Renal cortex interstitium (tissue), 11 donors: Measurements from ENCODE around the gene MCF2L. TPM values are rescaled to one million over a fixed set of nuclear protein-coding genes. Genes with fewer than 3 reads are reported as not detected.
"Not testable (repeated sequence)": the region's sequence is repeated elsewhere in the genome, so short reads cannot be mapped to it uniquely, and the experiment has no call there.

ENCODE experiments used
- DNase-seq, 11 donors: peaks; one replicate each; pipeline ENCODE4 v3.0.0-alpha.2; 2013; ENCODE audit warnings: low read depth in 9 of 11, low spot score in 4 of 11; ENCODE audit errors: extremely low read depth in 1 of 11
- polyA plus RNA-seq, 3 donors: library from polyadenylated mRNA; unstranded; fragments of 120-200 nt; gene quantifications; one replicate each; pipeline ENCODE4 v1.2.1, GENCODE V29; 2013; ENCODE audit not compliant: insufficient read length in 3 of 3

MCF2L gene
- polyA plus RNA-seq, 3 donors: 29.5 to 46.9 (median 34.9) TPM

DNA sequence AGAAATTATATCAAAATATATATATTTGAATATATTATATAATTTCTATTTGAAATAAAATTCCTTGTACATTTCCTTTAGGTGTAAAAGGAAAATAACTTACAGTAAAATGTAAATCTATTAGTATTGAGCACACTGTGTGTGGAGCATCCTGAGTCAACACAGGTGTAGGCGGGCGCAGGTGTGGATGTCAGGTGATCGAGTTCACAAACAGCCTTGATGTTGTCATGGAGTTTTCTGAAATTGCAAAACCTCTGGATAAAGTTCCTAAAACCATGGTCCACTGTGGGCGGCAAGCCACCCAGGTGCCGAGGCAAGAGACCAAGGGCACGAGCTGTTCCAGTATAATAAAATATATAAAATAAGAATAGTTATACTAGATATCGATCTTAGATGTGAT, 27.7 kb upstream of the MCF2L start:
- no peak for DNase-seq

DNA sequence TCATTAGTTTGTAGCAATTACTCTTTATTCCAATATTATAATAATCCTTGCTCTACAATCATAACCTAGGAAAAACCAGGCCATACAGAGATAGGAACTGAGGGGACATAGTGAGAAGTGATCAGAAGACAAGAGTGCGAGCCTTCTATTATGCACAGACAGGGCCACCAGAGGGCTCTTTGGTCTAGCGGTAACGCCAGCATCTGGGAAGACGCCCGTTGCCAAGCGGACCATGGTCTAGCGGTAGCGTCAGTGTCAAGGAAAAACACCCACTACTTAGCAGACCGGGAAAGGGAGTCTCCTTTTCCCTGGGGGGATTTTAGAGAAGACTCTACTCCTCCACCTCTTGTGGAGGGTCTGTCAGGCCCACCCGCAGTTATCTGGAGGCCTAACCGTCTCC, 27.2 kb upstream of the MCF2L start:
- DNase-seq: not testable (repeated sequence)

DNA sequence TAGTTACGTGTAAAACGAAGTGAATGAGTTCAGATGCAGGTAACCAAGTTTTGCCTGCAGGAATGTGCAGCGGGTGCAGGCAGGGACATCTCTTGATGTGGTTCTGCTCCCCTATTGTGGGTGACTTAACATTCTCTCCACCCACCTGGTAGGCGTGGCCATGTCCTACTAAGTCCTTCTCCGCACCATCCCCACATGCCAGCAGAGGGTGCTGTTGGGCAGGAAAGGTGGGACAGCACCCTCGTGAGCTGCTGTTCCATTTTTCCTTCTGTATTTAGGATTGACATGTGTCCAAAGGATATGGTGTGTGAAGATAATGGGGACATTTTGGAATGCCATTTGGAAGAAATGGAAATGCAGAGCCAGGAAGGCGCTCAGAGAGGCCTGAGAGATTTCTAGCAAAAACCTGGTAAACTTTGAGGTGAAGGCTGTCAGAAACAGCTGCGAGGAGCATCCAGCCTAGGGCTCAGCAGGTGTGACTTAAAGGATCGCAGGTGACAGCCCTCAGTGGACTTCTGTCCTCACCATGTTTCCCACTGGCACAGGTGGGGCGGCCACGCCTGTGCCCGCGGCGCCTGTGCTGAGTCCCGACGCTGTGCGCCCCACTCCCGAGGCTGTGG, 26.2 kb upstream of the MCF2L start:
- peak; percentile 87 to 98 (median 95) for DNase-seq

DNA sequence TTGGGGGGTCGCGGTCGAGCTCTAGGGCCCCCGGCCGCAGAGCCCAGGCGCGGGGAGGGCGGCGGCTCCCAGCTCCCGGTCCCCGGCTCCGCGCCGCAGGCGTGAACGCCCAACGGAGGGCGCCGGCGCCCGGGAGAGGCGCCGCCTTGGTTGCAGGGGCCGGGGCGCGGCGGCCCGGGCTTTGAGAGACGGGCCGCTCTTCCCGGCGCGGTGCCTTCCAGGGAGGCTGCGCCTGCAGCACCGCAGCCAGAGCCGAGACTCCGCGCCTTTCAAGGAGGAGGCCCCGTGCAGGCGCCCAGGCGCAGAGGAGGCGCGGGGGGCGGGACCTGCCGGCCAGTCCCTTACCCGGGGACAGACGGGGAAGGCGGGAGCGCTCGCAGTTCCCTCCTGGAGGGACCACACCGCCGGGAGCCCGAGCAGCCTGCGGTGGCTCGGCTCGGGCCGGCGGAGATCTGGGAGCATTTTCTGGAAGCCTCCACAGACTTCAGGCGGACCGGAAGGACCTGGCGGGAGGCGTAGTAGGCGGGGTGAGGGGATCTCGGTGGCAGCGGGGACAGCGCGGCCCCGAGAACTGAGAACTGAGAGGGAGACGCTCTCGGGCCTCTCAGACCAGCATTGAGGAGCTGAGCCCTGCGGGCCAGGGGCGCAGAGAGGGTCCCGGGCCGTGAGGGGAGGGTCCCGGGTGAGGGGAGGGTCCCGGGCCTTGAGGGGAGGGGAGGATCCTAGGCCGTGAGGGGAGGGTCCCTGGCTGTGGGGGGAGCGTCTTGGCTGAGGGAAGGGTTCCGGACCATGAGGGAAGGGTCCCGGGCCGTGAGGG, 25.5 kb upstream of the MCF2L start:
- peak in 2 of 11 donors; percentile 39 to 47 for DNase-seq

DNA sequence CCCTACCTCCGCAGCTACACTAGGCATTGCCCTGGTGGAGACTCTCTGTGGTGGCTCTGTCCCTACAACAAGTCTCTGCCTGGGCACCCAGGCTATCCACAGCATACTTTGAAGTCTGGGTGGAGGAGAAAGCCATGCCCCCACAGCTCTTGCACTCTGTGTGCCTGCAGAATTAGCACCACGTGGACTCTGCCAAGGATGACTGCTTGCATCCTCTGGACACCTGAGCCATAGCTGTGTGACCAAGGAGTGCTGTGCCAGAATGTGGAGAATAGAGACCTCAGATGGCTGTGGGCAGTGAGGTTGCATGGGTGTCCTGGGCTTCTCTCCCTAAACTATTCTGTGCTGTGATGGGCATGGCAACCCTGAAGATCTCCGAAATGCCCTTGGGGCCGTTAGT, 21.2 kb upstream of the MCF2L start:
- DNase-seq: no peak

DNA sequence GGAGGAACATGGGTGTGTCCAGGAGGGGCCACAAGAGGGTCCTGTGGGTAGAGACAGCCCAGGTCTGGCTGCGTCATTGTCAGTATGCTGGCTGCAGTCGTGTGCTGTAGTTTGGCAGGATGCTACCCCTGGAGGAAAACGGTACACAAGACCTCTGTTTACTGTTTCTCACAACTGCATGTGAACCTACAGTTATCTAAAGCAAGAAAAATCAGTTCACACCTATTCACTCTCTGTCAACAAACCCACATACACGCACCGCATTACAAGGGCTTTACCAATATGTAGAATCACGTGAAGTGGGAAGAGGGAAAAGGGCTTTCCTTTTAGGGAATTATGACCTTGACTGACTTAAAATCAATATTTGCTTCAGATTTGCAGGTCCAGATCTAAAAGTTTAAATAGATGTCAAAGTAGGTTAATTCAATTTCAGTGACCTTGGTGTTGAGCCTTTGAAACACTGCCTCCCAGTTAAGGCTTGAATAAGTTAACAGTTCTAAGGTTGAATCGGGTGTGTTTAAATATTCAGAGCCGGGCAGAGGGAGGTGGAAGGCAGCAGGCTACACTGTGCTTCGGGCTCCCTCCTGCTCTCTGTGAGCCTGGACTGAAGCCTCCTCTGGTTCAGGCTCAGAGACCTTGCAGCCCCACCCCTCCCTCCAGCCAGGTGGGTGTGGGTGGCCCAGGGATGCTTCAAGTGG, 17.2 kb upstream of the MCF2L start:
- no peak for DNase-seq

GRCh38 chr13:112952759-112953551, 16.1 kb upstream of the MCF2L start:
- no peak for DNase-seq

- no peak for DNase-seq
Measured at GRCh38 chr13:112953591-112954487, 15.2 kb upstream of the MCF2L start.

DNA sequence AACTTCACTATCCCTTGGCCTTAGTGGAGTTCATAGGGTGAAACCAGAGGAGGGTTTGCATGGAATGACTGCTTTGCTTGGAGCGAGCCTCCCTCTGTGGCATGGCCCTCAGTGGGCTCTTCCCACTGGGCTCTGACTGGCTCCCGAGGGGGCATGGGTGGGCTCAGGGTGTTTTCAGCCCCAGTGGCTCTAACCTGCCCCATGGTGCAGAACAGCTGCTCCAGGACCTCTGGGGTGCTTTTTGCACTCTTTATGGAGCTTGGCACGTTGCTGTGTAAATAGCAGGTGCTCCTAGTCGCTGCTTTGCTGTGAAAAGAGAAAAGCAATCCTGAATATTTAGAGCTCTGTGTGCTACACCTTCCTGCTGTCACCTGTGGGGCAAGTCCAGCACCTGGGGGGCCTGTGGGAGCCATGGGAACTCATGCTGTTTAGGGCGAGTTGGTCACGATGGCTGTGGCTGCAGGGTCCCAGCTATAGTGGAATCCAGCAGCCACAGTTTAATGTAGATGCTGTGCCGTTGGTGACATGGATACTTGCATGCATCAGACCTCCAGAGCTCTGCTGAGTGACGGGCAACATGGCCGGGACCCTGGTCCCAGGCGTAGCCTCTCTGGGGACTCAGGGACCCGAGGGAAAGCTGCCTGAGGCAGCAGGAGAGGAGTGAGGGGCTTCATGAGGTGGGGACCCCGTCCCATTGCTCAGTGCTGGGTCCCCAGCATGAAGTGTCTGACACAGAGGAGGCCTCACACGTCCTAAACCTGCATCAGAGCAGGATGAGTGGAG, 14.3 kb upstream of the MCF2L start:
- no peak for DNase-seq

- no peak for DNase-seq
Measured at GRCh38 chr13:112955271-112955937, 13.6 kb upstream of the MCF2L start.

GRCh38 chr13:112955956-112956355, 13.1 kb upstream of the MCF2L start:
- DNase-seq: no peak

- no peak for DNase-seq
Measured at GRCh38 chr13:112956571-112957294, 12.3 kb upstream of the MCF2L start.

DNA sequence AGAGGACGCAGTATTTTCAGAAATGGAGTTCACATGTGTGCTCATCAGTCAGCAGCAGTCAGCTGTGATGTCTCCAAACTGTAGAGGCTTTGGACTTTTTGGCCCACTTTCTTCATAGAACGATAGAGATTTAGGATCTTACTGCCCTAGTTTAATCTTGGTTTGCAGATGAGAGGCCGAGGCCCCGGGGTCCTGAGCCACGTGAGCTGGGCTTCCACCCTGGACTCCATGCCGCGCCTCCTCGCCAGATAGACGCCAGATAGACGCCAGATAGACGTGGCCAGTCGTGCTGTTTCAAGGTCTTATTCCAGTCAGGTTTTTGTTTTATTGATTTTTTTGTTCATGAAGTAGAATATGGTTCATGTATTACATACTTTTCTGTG, 11.7 kb upstream of the MCF2L start:
- DNase-seq: no peak

GRCh38 chr13:112958127-112958989, 10.7 kb upstream of the MCF2L start:
- DNase-seq: no peak

DNA sequence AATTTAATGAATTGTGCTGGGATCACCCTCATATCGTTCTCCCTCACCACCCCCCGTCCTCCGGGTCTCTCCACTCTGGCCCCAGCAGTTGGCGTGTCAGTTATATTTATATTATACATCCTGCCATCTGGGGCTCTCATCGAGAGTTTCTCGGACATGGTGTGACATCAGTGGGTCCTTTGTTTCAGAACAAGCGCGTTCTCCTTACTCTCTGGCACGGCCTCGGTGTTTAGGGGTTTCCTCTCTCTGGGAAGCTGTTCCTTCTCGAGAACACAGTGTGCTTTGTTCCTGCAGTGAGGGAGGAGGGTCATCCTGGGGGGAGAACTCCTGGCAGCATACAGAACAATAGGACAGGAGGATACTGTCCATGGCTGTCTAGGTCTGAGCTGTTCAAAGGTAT, 9.8 kb upstream of the MCF2L start:
- DNase-seq: no peak
